22Rv1 (cell line): ENCODE measurements around the gene GPR142.

Experiments used
- CTCF ChIP-seq: fragments of 450-650 bp; IDR thresholded peaks from 2 replicates; pipeline ENCODE4 v1.5.1; 2017; ENCODE audit warnings: mild to moderate bottlenecking
- ZFX ChIP-seq: fragments of 450-650 bp; IDR thresholded peaks from 2 replicates; pipeline ENCODE4 v1.6.1; 2017; ENCODE audit warnings: antibody characterized with exemption, borderline replicate concordance

DNA sequence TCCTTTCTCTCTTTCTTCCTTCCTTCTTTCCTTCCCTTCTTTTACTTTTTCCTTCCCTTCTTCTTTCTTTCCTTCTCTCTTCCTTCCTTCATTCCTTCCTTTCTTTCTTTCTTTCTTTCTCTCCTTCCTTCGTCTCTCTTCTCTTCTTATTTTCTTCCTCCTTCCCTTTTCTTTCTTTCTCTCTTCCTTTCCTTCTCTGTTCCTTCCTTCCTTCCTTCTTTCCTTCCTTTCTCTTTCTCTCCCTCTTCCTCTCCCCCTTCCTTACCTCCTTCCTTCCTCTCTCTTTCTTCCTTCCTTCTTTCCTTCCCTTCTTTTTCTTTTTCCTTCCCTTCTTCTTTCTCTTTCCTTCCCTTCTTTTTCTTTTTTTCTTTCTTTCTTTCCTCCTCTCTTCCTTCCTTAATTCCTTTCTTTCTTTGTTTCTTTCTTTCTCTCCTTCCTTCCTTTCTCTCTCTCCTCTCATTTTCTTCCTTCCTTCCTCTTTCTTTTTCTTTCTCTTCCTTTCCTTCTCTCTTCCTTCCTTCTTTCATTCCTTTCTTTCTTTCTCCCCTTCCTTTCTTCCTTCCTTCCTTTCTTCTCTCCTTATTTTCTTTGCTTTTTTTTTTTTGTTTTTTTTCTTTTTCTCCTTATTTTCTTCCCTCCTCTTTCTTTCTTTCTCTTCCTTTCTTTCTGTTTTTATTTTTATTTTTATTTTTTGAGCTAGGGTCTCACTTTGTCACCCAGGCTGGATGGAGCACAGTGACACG is 22.8 kb downstream of the GPR142 start:
- TF ChIP-seq CTCF (no peak), ZFX (no peak)
